ENCODE measurements around the gene ACAD8. TPM values are rescaled to one million over a fixed set of nuclear protein-coding genes. Genes with fewer than 3 reads are reported as not detected.
A peak's percentile ranks its signal among the peaks of the same experiment; 100 is the strongest.

ACAD8 gene
- polyA plus RNA-seq, 1 donor (not counting 4 experiments of a cell fraction or from before 2014, with no cell fraction given), result 21.7 TPM

GRCh38 chr11:134275188-134275533, 21.8 kb downstream of the ACAD8 start:
- dilution Hi-C loops (cut with MboI; ENCODE audit: extremely low pct_ligation_motif_present, low sequenced_read_pairs), result no loop called here
- DNase-seq (ENCODE audit: low read depth, low spot score) (no peak), FAIRE-seq (no peak)
- no peaks in the 10 kb centered on the region for H3K9me3 ChIP-seq (ENCODE audit: control insufficient read depth, low read depth, low read length)
- no peaks in the 10 kb centered on the region for H3K9me1 ChIP-seq (ENCODE audit: control insufficient read depth, extremely low read depth, insufficient read depth, low read length)
- H4K20me1 ChIP-seq (ENCODE audit: control insufficient read depth, extremely low read depth, insufficient read depth, low read length), result no peaks in the 10 kb centered on the region
- peak overlapping the region; percentile 63 for H3K4me2 ChIP-seq (ENCODE audit: control insufficient read depth, extremely low read depth, insufficient read depth, low read depth, low read length)
- H3K27me3 ChIP-seq (ENCODE audit: control insufficient read depth, extremely low read depth, insufficient read depth, low read length), result no peaks in the 10 kb centered on the region
- peaks cover 16% of the 10 kb centered on the region for H3K79me2 ChIP-seq (ENCODE audit: control insufficient read depth, insufficient read depth, low read length)
- peak overlapping the region; percentile 67 to 93 (median 68) for H3K4me3 ChIP-seq (ENCODE audit: control insufficient read depth in 2 of 3, extremely low read depth in 1 of 3, insufficient read depth in 2 of 3, low read depth in 1 of 3, low read length in 3 of 3)
- peak overlapping the region; percentile 90 for H2AFZ ChIP-seq (ENCODE audit: control insufficient read depth, low read length)
- peak overlapping the region; percentile 41 for H3K27ac ChIP-seq (ENCODE audit: control insufficient read depth, insufficient read depth, low read length)
- peaks cover 11% of the 10 kb centered on the region for H3K4me1 ChIP-seq (ENCODE audit: control insufficient read depth, extremely low read depth, insufficient read depth, low read length)
- H3K36me3 ChIP-seq (ENCODE audit: control insufficient read depth in 2 of 2, extremely low read depth in 1 of 2, insufficient read depth in 2 of 2, low read length in 2 of 2), result peaks cover 0 to 1% of the 10 kb centered on the region in 2 experiments
- H3K9ac ChIP-seq (ENCODE audit: control insufficient read depth, extremely low read depth, insufficient read depth, low read length), result peak overlapping the region; percentile 76
- TF ChIP-seq CTCF (optimal IDR thresholded peaks at IDR 0.05 in 1 of 3, IDR thresholded peaks at IDR 0.05 in 1 of 3, conservative IDR thresholded peaks at IDR 0.05 in 1 of 3; ENCODE audit: extremely low read depth in 1 of 3, insufficient read depth in 2 of 3, low read length in 3 of 3) (no peak), EZH2 (IDR thresholded peaks at IDR 0.05; ENCODE audit: low read length) (no peak)

- no peak for DNase-seq (ENCODE audit: low read depth, low spot score)
Observed at GRCh38 chr11:134275534-134276395, 22.4 kb downstream of the ACAD8 start, which contains the start of gene GLB1L3. TSS of gene GLB1L3 (plus strand) at chr11:134276379. CDS start at chr11:134276741, 362 bp downstream.

More at GRCh38 chr11:134275534-134276395, 22.4 kb downstream of the ACAD8 start, which contains the start of gene GLB1L3:
- H3K36me3 ChIP-seq (ENCODE audit: control insufficient read depth in 2 of 2, extremely low read depth in 1 of 2, insufficient read depth in 2 of 2, low read length in 2 of 2), result no peaks in the 10 kb centered on the region
- FAIRE-seq, result peak; percentile 91
- H3K4me3 ChIP-seq (ENCODE audit: control insufficient read depth in 2 of 3, extremely low read depth in 1 of 3, insufficient read depth in 2 of 3, low read depth in 1 of 3, low read length in 3 of 3), result peak within 1 kb of the TSS; percentile 67 to 93 (median 68)
- H3K79me2 ChIP-seq (ENCODE audit: control insufficient read depth, insufficient read depth, low read length), result peaks cover 15% of the 10 kb centered on the region
- H3K9me1 ChIP-seq (ENCODE audit: control insufficient read depth, extremely low read depth, insufficient read depth, low read length), result no peaks in the 10 kb centered on the region
- H3K9me3 ChIP-seq (ENCODE audit: control insufficient read depth, low read depth, low read length), result no peaks in the 10 kb centered on the region
- peaks cover 11% of the 10 kb centered on the region for H3K4me1 ChIP-seq (ENCODE audit: control insufficient read depth, extremely low read depth, insufficient read depth, low read length)
- TF ChIP-seq CTCF (optimal IDR thresholded peaks at IDR 0.05 in 1 of 3, IDR thresholded peaks at IDR 0.05 in 1 of 3, conservative IDR thresholded peaks at IDR 0.05 in 1 of 3; ENCODE audit: extremely low read depth in 1 of 3, insufficient read depth in 2 of 3, low read length in 3 of 3), result peak; percentile 49 to 72 (median 58)
- no peak for TF ChIP-seq EZH2 (IDR thresholded peaks at IDR 0.05; ENCODE audit: low read length)
- dilution Hi-C loops (cut with MboI; ENCODE audit: extremely low pct_ligation_motif_present, low sequenced_read_pairs), result no loop called here
- peak within 1 kb of the TSS; percentile 41 for H3K27ac ChIP-seq (ENCODE audit: control insufficient read depth, insufficient read depth, low read length)
- no peaks in the 10 kb centered on the region for H4K20me1 ChIP-seq (ENCODE audit: control insufficient read depth, extremely low read depth, insufficient read depth, low read length)
- peak within 1 kb of the TSS; percentile 76 for H3K9ac ChIP-seq (ENCODE audit: control insufficient read depth, extremely low read depth, insufficient read depth, low read length)
- H3K27me3 ChIP-seq (ENCODE audit: control insufficient read depth, extremely low read depth, insufficient read depth, low read length), result no peaks in the 10 kb centered on the region
- peak within 1 kb of the TSS; percentile 90 for H2AFZ ChIP-seq (ENCODE audit: control insufficient read depth, low read length)
- peak within 1 kb of the TSS; percentile 63 for H3K4me2 ChIP-seq (ENCODE audit: control insufficient read depth, extremely low read depth, insufficient read depth, low read depth, low read length)

All from keratinocyte (primary cell).